ENCODE data around the gene HERC4. TPM values are rescaled to one million over a fixed set of nuclear protein-coding genes. Genes with fewer than 3 reads are reported as not detected.
"Not testable (repeated sequence)": the region's sequence is repeated elsewhere in the genome, so short reads cannot be mapped to it uniquely, and the experiment has no call there.

HERC4 gene
- total and polyA plus RNA-seq, 2 donors (not counting 1 experiment from before 2014, with no cell fraction given), result 53.1 to 140 TPM

GRCh38 chr10:68077026-68077425 is 1.9 kb upstream of the HERC4 start:
- peaks cover 30% of the 10 kb centered on the region for H3K79me2 ChIP-seq (ENCODE audit: control insufficient read depth, insufficient read depth, low read length)
- H3K36me3 ChIP-seq (ENCODE audit: control insufficient read depth, insufficient read depth, low read length), result no peaks in the 10 kb centered on the region
- H3K27me3 ChIP-seq (ENCODE audit: control insufficient read depth, insufficient read depth, low read length), result no peaks in the 10 kb centered on the region
- no peaks in the 10 kb centered on the region for H3K9me3 ChIP-seq (ENCODE audit: control insufficient read depth, insufficient read depth, low read depth, low read length)
- H3K4me3 ChIP-seq (replicated peaks in 1 of 4; ENCODE audit: control extremely low read depth in 1 of 4, insufficient read depth in 1 of 4, low read depth in 3 of 4, low read length in 4 of 4), result no peak overlapping the region
- no peak overlapping the region for H3K4me2 ChIP-seq (ENCODE audit: extremely low read depth, insufficient read depth, low read length)
- H3K9ac ChIP-seq (ENCODE audit: insufficient read depth, low read length), result no peak overlapping the region
- no peaks in the 10 kb centered on the region for H4K20me1 ChIP-seq (ENCODE audit: control insufficient read depth, extremely low read depth, insufficient read depth, low read length)
- peaks cover 4% of the 10 kb centered on the region for H3K4me1 ChIP-seq (ENCODE audit: control insufficient read depth, extremely low read depth, insufficient read depth, low read length)
- H3K27ac ChIP-seq (ENCODE audit: insufficient read depth, low read length), result no peak overlapping the region
- no peak for TF ChIP-seq EZH2 (IDR thresholded peaks at IDR 0.05; ENCODE audit: low read length, missing control alignments)
- TF ChIP-seq, protein P1, sequence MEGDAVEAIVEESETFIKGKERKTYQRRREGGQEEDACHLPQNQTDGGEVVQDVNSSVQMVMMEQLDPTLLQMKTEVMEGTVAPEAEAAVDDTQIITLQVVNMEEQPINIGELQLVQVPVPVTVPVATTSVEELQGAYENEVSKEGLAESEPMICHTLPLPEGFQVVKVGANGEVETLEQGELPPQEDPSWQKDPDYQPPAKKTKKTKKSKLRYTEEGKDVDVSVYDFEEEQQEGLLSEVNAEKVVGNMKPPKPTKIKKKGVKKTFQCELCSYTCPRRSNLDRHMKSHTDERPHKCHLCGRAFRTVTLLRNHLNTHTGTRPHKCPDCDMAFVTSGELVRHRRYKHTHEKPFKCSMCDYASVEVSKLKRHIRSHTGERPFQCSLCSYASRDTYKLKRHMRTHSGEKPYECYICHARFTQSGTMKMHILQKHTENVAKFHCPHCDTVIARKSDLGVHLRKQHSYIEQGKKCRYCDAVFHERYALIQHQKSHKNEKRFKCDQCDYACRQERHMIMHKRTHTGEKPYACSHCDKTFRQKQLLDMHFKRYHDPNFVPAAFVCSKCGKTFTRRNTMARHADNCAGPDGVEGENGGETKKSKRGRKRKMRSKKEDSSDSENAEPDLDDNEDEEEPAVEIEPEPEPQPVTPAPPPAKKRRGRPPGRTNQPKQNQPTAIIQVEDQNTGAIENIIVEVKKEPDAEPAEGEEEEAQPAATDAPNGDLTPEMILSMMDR (conservative IDR thresholded peaks at IDR 0.05 in 1 of 2, IDR thresholded peaks at IDR 0.05 in 1 of 2; ENCODE audit: low read depth in 1 of 2, low read length in 2 of 2), result no peak
- no peak overlapping the region for H2AFZ ChIP-seq (ENCODE audit: low read length)
- DNase-seq (ENCODE audit: low read depth in 2 of 2), result no peak

DNA sequence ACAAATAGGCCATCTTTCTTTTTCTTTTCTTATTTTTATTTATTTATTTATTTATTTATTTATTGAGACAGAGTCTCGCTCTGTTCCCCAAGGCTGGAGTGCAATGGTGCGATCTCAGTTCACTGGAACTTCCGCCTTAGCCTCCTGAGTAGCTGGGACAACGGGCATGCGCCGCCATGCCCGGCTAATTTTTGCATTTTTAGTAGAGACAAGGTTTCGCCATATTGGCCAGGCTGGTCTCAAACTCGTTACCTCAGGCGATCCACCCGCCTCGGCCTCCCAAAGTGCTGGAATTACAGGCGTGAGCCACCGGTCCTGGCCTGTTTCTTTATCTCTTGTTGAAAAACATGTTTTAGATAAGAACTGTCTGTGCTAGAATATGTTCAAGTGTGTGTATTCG is 998 bp upstream of the HERC4 start:
- not testable (repeated sequence) for H3K4me2 ChIP-seq (ENCODE audit: extremely low read depth, insufficient read depth, low read length); H3K9me3 ChIP-seq (ENCODE audit: control insufficient read depth, insufficient read depth, low read depth, low read length); H3K4me1 ChIP-seq (ENCODE audit: control insufficient read depth, extremely low read depth, insufficient read depth, low read length); H3K27ac ChIP-seq (ENCODE audit: insufficient read depth, low read length); H2AFZ ChIP-seq (ENCODE audit: low read length); H3K27me3 ChIP-seq (ENCODE audit: control insufficient read depth, insufficient read depth, low read length); H3K4me3 ChIP-seq (replicated peaks in 1 of 4; ENCODE audit: control extremely low read depth in 1 of 4, insufficient read depth in 1 of 4, low read depth in 3 of 4, low read length in 4 of 4); DNase-seq (ENCODE audit: low read depth in 2 of 2); H3K36me3 ChIP-seq (ENCODE audit: control insufficient read depth, insufficient read depth, low read length); H3K9ac ChIP-seq (ENCODE audit: insufficient read depth, low read length); H4K20me1 ChIP-seq (ENCODE audit: control insufficient read depth, extremely low read depth, insufficient read depth, low read length)
- peaks cover 39% of the 10 kb centered on the region for H3K79me2 ChIP-seq (ENCODE audit: control insufficient read depth, insufficient read depth, low read length)

GRCh38 chr10:68075550-68076004 is 494 bp upstream of the HERC4 start:
- no peak for DNase-seq (ENCODE audit: low read depth in 2 of 2)
- TF ChIP-seq, protein P1 (conservative IDR thresholded peaks at IDR 0.05 in 1 of 2, IDR thresholded peaks at IDR 0.05 in 1 of 2; ENCODE audit: low read depth in 1 of 2, low read length in 2 of 2), result no peak
- Histone ChIP-seq H3K4me2 (ENCODE audit: extremely low read depth, insufficient read depth, low read length) (peak overlapping the region; percentile 39), H3K36me3 (ENCODE audit: control insufficient read depth, insufficient read depth, low read length) (no peaks in the 10 kb centered on the region), H3K27me3 (ENCODE audit: control insufficient read depth, insufficient read depth, low read length) (no peaks in the 10 kb centered on the region), H4K20me1 (ENCODE audit: control insufficient read depth, extremely low read depth, insufficient read depth, low read length) (peaks cover 2% of the 10 kb centered on the region), H3K9ac (ENCODE audit: insufficient read depth, low read length) (no peak overlapping the region), H2AFZ (ENCODE audit: low read length) (peak overlapping the region; percentile 69), H3K4me3 (replicated peaks in 1 of 4; ENCODE audit: control extremely low read depth in 1 of 4, insufficient read depth in 1 of 4, low read depth in 3 of 4, low read length in 4 of 4) (peak overlapping the region in 2 of 4 experiments; percentile 41 to 46), H3K9me3 (ENCODE audit: control insufficient read depth, insufficient read depth, low read depth, low read length) (no peaks in the 10 kb centered on the region), H3K27ac (ENCODE audit: insufficient read depth, low read length) (no peak overlapping the region), H3K79me2 (ENCODE audit: control insufficient read depth, insufficient read depth, low read length) (peaks cover 44% of the 10 kb centered on the region), H3K4me1 (ENCODE audit: control insufficient read depth, extremely low read depth, insufficient read depth, low read length) (peaks cover 4% of the 10 kb centered on the region)

All from fibroblast of lung (primary cell).